Prostate gland (tissue), 2 donors: Measurements from ENCODE around the gene RSPO1.

ENCODE experiments used
- POLR2A ChIP-seq: fragments of 450-650 bp; IDR thresholded peaks from one replicate; pipeline ENCODE4 v1.6.1; 2016; ENCODE audit warnings: antibody characterized with exemption, mild to moderate bottlenecking
- POLR2AphosphoS5 ChIP-seq: sonication (generic); formaldehyde crosslinking; IDR thresholded peaks from one replicate; pipeline ENCODE4 v1.6.1; 2017; ENCODE audit warnings: antibody characterized with exemption
- TF ChIP-seq, protein P1 (sequence below), 4 experiments: fragments of 200-600 bp in 2 of 4; fragments of 450-650 bp in 2 of 4; sonication (generic) in 2 of 4; IDR thresholded peaks; 1 replicate in 3 of 4; 2 replicates in 1 of 4; pipeline ENCODE4 v1.5.1; 2016 to 2019; ENCODE audit warnings: antibody characterized with exemption in 4 of 4, mild to moderate bottlenecking in 2 of 4, moderate library complexity in 2 of 4

GRCh38 chr1:37621326-37621870, 13.3 kb downstream of the RSPO1 start:
- TF ChIP-seq, protein P1, sequence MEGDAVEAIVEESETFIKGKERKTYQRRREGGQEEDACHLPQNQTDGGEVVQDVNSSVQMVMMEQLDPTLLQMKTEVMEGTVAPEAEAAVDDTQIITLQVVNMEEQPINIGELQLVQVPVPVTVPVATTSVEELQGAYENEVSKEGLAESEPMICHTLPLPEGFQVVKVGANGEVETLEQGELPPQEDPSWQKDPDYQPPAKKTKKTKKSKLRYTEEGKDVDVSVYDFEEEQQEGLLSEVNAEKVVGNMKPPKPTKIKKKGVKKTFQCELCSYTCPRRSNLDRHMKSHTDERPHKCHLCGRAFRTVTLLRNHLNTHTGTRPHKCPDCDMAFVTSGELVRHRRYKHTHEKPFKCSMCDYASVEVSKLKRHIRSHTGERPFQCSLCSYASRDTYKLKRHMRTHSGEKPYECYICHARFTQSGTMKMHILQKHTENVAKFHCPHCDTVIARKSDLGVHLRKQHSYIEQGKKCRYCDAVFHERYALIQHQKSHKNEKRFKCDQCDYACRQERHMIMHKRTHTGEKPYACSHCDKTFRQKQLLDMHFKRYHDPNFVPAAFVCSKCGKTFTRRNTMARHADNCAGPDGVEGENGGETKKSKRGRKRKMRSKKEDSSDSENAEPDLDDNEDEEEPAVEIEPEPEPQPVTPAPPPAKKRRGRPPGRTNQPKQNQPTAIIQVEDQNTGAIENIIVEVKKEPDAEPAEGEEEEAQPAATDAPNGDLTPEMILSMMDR (IDR thresholded peaks at IDR 0.05): no peak
- TF ChIP-seq POLR2AphosphoS5: no peak
- TF ChIP-seq POLR2A: no peak
